HG03469 (cell line): Measurements from ENCODE around the gene NR2F2.
"Not testable (repeated sequence)": the region's sequence is repeated elsewhere in the genome, so short reads cannot be mapped to it uniquely, and the experiment has no call there.

Experiments
- ATAC-seq: cut with Tn5 transposase; IDR thresholded peaks from one replicate; pipeline ENCODE4 v1.9.1; 2021; ENCODE audit warnings: mild to moderate bottlenecking, moderate library complexity, moderate number of reproducible peaks; ENCODE audit not compliant: unreplicated experiment

Gene NR2F2

GRCh38 chr15:96365781-96366525 is 35.5 kb downstream of the NR2F2 start:
- no peak for ATAC-seq

DNA sequence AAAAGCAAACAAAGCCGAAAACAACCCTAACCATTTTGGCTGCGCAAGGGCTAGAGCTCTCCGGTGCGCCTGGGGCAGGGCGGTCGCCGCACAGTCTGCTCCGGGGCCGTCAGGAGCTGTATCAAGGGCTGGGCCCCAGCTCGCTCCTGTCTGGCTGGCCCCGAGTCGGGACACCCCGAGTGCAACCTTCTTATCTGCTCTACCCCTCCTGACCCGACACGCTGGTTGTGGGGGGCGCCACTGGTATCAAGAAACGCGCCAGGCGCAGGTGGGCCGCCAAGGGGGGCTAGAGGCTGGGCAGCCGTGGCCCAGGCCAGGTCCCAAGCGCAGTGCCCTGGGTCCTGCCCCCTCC is 36.0 kb downstream of the NR2F2 start:
- ATAC-seq: no peak

DNA sequence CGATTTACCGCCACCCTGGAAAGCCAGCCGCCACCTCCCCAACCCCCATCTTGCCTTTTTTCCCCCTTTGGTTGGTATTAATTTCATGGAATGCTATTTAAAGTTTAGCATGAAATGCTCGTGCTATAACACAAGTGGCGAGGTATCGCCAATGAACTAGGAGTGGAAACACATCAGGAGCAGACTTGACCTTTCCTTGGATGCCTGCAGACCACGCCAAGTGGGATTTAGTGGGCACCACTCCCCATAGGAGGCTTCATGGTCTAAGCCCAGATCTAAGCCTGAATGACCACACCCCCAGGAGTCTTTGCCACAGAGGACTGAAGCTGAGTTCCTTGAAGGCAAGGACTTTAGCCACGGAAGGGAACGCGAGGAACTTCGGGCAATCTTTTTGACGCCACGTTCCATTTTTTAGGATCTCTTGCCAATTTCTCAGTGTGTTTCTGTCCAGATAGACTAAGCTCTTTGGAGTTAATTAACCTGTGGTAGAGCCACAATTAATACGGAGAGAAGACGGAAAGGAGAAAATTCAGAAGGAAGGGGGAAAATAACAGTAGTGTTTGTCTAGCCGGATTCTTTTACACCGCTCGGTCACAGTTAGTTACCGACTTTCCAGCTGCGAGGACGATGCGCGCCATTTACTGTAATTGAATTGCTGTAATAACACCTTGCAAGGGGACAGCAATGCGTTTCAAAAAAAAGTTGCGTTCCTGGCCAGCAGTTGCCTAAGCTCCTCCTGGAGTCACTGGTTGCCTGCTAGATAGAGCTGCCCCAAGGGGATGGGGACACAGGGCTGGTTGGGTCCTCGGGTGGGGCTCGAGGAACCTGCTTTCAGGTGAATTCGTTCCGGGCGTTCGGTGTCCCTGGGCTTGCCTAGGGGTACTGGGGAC is 37.1 kb downstream of the NR2F2 start:
- no peak for ATAC-seq

GRCh38 chr15:96369351-96369750 is 38.9 kb downstream of the NR2F2 start:
- ATAC-seq: no peak

- no peak for ATAC-seq
Observed at GRCh38 chr15:96369825-96370621, 39.5 kb downstream of the NR2F2 start.

DNA sequence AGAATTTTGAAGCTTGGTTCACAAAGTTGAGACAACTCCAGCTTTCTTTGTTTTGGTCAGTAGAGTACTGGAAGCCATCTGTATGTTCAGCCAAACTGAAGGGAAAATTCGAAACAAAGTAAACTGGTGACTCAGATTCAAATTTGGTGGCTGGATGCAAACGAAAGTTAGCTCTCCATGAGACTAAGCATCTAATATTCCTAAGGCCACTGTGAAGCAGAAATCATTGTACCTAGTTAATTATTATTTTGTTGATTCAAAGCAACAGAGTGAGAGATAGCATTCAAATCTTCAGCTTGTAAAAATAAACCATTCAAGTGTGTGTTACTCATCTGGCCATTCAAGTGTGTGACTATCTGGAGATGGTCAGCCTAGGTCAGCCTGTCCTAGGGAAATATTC is 42.1 kb downstream of the NR2F2 start:
- ATAC-seq: no peak

DNA sequence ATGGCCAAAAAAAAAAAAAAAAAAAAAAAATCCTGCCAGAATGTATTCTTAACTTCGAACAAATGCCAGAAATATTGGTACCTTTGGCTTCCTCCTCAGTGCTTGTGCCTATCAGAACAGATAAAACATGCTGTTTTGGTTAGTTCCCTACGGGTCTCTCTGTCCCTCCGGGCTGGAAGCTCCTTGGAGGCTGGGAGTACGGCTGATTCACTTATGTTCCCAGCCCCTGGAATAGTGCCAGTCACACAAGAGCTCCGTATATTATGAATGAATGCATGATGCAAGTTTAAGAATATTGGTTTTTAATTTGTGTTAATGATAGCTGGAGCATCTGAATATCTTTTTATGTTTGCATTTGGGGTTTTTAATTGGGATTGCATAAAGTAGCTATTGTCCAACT is 44.0 kb downstream of the NR2F2 start:
- no peak for ATAC-seq

- ATAC-seq: not testable (repeated sequence)
Observed at GRCh38 chr15:96379592-96379991, 49.1 kb downstream of the NR2F2 start.

DNA sequence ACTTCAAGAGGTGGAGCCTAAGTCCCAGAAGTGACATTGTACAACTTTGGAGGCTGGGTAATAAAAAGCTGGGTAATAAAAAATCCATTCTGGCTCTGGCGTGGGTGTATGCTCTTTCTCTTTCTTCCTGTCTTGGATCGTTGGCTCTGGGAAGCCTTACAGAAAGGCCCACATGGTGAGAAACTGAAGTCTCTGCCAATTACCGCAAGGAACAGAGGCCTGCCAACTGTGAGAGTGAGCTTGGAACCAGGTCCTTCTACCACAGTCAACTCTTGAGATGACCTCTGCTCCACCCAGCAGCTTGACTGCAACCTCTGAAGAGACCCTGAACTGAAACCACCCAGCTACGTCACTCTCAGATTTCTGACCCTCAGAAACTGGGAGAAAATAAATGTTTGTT is 51.0 kb downstream of the NR2F2 start:
- ATAC-seq: no peak

DNA sequence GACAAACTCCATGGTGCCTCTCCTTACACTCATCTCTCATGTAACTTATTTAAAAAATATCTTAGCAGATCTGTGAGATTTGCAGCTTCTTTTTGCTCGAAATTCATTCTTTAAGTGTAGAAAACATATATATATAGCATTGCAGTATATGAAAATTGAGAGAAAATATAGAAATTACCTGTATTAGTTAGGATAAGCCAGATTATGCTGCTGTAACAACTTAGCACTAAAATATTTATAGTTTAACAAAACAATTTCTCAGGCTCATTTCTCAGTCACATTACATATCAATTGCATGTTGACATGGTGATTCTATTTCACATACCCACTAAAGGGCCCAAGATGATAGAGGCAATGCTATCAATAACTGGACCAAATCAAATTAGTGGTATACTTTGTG is 54.7 kb downstream of the NR2F2 start:
- ATAC-seq: no peak

DNA sequence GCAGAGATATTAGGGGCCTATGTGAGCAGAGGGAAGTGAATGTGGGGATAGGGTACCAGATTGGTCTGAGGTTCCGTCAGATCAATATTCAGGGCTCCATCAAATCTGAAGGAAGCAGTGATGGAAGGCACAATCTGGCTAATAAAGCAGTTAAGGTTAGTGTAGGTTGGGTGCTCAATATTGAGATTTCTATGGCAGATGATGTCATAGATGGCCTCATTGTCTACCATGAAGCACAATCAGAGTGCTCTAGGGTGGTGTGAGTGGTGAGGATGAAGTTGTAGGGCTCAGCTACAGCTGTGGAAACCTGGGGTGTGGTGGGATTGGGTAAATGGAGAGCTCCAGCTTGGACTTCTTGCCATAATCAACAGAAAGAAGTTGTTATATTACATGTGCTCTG is 58.2 kb downstream of the NR2F2 start:
- no peak for ATAC-seq
